Measurements from ENCODE around the gene FSTL4.

Gene FSTL4

GRCh38 chr5:133341915-133342710, 270.2 kb downstream of the FSTL4 start:
- ATAC-seq: no peak
- TF ChIP-seq CSDC2 (CRISPR knock-in tag; IDR thresholded peaks at IDR 0.05): no peak
- TF ChIP-seq ZC3H10 (CRISPR knock-in tag; IDR thresholded peaks at IDR 0.05): no peak

- no peak for TF ChIP-seq ESRRG (CRISPR knock-in tag; IDR thresholded peaks at IDR 0.05)
- TF ChIP-seq ARNTL (CRISPR knock-in tag; IDR thresholded peaks at IDR 0.05; ENCODE audit: borderline replicate concordance, low read depth): no peak
- no peak for TF ChIP-seq ZNF8 (CRISPR knock-in tag; IDR thresholded peaks at IDR 0.05)
- no peak for TF ChIP-seq CSDC2 (CRISPR knock-in tag; IDR thresholded peaks at IDR 0.05)
- no peak for TF ChIP-seq TOX (CRISPR knock-in tag; IDR thresholded peaks at IDR 0.05; ENCODE audit: borderline replicate concordance)
- TF ChIP-seq, protein P1, sequence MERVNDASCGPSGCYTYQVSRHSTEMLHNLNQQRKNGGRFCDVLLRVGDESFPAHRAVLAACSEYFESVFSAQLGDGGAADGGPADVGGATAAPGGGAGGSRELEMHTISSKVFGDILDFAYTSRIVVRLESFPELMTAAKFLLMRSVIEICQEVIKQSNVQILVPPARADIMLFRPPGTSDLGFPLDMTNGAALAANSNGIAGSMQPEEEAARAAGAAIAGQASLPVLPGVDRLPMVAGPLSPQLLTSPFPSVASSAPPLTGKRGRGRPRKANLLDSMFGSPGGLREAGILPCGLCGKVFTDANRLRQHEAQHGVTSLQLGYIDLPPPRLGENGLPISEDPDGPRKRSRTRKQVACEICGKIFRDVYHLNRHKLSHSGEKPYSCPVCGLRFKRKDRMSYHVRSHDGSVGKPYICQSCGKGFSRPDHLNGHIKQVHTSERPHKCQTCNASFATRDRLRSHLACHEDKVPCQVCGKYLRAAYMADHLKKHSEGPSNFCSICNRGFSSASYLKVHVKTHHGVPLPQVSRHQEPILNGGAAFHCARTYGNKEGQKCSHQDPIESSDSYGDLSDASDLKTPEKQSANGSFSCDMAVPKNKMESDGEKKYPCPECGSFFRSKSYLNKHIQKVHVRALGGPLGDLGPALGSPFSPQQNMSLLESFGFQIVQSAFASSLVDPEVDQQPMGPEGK (CRISPR knock-in tag; IDR thresholded peaks at IDR 0.05; ENCODE audit: borderline replicate concordance): no peak
- TF ChIP-seq SNAI2 (CRISPR knock-in tag; IDR thresholded peaks at IDR 0.05): no peak
- TF ChIP-seq ISL1 (CRISPR knock-in tag; IDR thresholded peaks at IDR 0.05): no peak
- no peak for TF ChIP-seq ZC3H10 (CRISPR knock-in tag; IDR thresholded peaks at IDR 0.05)
- no peak for TF ChIP-seq OSR1 (CRISPR knock-in tag; IDR thresholded peaks at IDR 0.05)
- TF ChIP-seq, protein P2, sequence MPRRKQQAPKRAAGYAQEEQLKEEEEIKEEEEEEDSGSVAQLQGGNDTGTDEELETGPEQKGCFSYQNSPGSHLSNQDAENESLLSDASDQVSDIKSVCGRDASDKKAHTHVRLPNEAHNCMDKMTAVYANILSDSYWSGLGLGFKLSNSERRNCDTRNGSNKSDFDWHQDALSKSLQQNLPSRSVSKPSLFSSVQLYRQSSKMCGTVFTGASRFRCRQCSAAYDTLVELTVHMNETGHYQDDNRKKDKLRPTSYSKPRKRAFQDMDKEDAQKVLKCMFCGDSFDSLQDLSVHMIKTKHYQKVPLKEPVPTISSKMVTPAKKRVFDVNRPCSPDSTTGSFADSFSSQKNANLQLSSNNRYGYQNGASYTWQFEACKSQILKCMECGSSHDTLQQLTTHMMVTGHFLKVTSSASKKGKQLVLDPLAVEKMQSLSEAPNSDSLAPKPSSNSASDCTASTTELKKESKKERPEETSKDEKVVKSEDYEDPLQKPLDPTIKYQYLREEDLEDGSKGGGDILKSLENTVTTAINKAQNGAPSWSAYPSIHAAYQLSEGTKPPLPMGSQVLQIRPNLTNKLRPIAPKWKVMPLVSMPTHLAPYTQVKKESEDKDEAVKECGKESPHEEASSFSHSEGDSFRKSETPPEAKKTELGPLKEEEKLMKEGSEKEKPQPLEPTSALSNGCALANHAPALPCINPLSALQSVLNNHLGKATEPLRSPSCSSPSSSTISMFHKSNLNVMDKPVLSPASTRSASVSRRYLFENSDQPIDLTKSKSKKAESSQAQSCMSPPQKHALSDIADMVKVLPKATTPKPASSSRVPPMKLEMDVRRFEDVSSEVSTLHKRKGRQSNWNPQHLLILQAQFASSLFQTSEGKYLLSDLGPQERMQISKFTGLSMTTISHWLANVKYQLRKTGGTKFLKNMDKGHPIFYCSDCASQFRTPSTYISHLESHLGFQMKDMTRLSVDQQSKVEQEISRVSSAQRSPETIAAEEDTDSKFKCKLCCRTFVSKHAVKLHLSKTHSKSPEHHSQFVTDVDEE (CRISPR knock-in tag; IDR thresholded peaks at IDR 0.05): no peak
- TF ChIP-seq ZNF70 (CRISPR knock-in tag; IDR thresholded peaks at IDR 0.05): no peak
- TF ChIP-seq CREB5 (CRISPR knock-in tag; IDR thresholded peaks at IDR 0.05; ENCODE audit: low read depth): no peak
- no peak for TF ChIP-seq CSRNP3 (CRISPR knock-in tag; IDR thresholded peaks at IDR 0.05)
- no peak for TF ChIP-seq ZFP30 (CRISPR knock-in tag; IDR thresholded peaks at IDR 0.05)
- no peak for TF ChIP-seq BACH2 (CRISPR knock-in tag; IDR thresholded peaks at IDR 0.05; ENCODE audit: borderline replicate concordance)
- no peak for TF ChIP-seq ZFP3 (CRISPR knock-in tag; IDR thresholded peaks at IDR 0.05)
- no peak for ATAC-seq
These were observed 271.0 kb downstream of the FSTL4 start for GRCh38 chr5:133341296-133341695.

GRCh38 chr5:133340822-133341221, 271.5 kb downstream of the FSTL4 start:
- no peak for ATAC-seq
- TF ChIP-seq ZNF8 (CRISPR knock-in tag; IDR thresholded peaks at IDR 0.05) (no peak), ISL1 (CRISPR knock-in tag; IDR thresholded peaks at IDR 0.05) (no peak), OSR1 (CRISPR knock-in tag; IDR thresholded peaks at IDR 0.05) (no peak)
- TF ChIP-seq, protein P2 (CRISPR knock-in tag; IDR thresholded peaks at IDR 0.05): no peak
